NCI-H2029 (cell line): Measurements from ENCODE around the gene CLDND2.

ENCODE experiments used
- DNase-seq: peaks from one replicate; lab custom pipeline; 2025; lab: John Stamatoyannopoulos, UW

Gene CLDND2

GRCh38 chr19:51382004-51382403, 13.2 kb upstream of the CLDND2 start:
- no peak for DNase-seq

DNA sequence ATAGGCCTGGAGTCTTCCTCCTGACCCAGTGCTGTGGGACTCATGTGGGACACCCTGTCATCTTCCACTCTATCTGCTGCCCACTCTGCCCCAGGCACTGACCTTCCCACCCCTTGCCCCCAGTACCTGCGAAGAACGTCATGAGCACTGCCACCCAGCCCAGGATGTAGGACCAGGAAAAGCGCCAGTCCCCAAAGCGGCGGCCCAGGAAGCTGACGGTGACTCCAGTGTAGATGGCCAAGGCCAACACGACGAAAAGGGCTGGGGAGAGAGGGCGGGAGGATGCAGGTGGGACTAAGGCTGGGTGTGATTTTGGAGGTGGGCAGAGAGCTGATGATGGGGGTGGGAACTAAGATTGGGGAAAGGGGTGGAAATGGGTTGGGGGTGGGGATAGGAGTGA, 11.6 kb upstream of the CLDND2 start:
- DNase-seq, result no peak

GRCh38 chr19:51377422-51377821, 8.6 kb upstream of the CLDND2 start:
- no peak for DNase-seq

DNA sequence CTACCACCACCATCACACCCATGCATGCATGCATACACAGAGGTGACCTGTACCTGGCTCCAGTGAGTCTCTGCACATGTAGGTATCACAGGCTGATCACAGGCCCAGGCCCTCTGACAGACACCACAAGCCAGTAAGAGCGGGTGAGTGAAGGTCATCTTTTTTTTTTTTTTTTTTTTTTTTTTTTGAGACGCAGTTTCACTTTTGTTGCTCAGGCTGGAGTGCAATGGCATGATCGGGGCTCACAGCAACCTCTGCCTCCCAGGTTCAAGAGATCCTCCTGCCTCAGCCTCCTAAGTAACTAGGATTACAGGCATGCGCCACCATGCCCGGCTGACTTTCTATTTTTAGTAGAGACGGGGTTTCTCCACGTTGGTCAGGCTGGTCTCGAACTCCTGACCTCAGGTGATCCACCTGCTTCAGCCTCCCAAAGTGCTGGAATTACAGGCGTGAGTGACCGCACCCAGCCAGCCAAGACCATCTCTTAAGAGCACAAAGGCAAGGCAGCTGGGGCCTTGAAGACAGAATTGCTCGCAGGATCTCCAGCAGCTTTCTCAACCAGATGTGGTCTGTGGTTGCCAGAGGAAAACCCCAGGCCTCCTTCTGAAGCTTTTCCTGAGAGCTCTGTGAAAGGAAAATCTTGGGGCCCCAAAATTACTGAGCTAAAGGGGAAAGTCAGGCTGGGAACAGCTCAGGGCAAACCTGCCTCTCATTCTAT, 6.9 kb upstream of the CLDND2 start:
- no peak for DNase-seq

- no peak for DNase-seq
Observed at GRCh38 chr19:51372649-51373504, 4.1 kb upstream of the CLDND2 start, which contains the start of gene NKG7. Gene NKG7, minus strand, starts transcription at chr19:51372654. Its CDS starts 119 bp downstream, at chr19:51372535.

DNA sequence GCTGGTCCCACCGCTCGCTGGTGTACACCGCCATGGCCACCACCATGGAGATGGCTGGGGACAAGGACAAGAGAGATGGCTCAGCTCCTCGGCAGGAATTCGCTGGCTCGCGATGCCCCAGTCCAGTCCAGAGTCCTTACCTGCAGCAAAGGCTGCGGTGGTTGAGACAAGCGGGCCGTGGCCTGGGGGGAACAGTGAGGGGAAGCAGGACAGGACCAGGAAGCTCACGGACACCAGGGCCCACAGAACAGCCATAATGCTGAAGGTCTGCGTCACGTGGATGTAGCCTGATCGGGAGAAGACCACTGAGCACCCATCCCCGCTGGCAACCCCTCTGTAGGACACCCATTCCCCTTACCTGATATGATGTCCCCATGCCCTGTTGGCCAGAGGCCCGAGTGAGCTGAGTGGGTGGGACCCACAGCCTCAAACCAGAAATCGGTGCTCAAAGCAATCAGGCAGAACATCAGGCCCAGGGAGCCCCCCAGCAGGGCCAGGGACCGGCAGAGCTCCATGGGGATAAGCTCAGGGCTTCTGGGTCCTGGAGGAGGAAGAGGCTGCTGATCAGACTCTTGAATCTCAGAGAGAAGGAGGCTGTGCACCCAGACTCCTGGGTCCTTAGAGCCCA, 3.3 kb upstream of the CLDND2 start:
- DNase-seq, result no peak

- DNase-seq, result no peak
Observed at GRCh38 chr19:51371186-51371690, 2.4 kb upstream of the CLDND2 start.

DNA sequence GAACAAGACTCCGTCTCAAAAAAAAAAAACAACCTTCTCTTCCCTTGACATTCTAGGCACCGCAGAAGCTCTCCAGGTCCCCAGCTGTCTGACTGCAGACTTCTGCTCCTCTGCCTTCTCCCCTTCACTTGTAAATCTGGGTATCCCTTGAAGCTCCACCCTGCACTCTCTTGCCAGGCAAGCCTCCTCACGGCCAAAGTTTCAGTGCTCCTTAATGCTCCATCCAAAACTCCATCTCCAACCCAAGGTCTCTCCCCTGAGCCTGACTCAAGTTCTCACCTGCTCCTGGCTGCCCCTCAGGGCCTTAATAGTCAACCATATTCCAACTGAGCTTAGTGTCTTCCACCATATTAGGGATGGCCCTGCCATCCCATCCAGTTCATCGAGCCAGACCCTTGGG, 1.4 kb upstream of the CLDND2 start:
- no peak for DNase-seq

DNA sequence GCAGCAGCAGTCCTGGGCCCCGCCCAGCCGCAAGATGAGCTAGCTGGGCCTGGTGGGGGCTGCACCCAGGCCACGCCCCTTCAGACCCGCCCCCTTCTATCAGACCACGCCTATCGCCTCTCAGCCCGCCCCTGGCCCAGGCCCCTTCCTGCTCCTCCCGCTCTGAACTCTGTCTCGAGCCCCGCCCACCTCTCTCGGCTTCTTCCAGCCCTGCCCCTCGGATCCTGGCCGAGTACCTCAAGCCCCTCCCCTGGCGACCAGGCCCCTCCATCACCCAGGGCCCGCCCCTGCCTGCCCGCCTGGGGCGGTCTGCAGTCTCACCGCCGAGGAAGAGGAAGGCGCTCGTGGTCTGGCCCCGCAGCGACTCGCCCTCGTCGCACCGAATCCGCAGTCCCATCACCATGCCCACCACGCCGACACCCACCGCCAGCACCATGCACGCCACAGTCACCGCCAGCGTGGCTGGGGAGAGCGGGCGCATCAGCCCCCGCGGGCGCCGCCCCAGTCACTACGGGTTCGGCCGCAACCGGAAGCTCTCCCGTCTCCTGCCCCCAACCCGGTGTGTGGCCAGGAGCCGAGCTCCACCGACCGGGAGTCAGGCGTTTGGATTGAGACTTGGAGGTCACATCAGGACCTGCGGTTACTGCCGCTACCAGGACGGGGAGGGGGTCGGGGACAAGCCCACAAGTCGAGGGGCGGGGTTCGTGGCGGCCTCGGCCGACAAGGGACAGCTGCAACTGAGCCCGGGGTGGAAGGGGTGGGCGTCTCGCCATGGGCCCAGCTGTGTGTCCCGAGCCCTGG, 1.0 kb downstream of the CLDND2 start:
- peak; percentile 91 for DNase-seq

DNA sequence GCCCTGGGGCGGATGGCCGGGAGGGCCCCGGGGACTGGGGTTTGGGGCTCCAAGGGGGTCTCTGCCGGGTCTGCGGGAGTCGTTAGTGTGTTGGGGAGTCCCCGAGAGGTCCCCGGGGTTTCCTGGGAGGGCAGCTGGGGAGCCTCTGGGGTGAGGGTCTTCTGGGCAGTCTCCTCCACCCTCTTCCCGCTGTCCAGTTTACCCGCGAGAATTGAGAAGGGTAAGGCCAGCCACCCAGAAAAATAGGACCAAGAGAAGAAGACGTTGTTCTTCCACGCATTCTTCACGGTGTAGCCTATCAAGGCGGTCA, 1.6 kb downstream of the CLDND2 start:
- DNase-seq, result no peak

GRCh38 chr19:51366389-51367254, 2.2 kb downstream of the CLDND2 start:
- peak; percentile 93 for DNase-seq

- no peak for DNase-seq
Observed at GRCh38 chr19:51365965-51366388, 2.8 kb downstream of the CLDND2 start, which contains the start of gene ETFB. Gene ETFB, minus strand, starts transcription at chr19:51366388. Its CDS starts 62 bp downstream, at chr19:51366326.

- DNase-seq, result no peak
Observed at GRCh38 chr19:51365211-51365964, 3.4 kb downstream of the CLDND2 start.

GRCh38 chr19:51364200-51365106, 4.3 kb downstream of the CLDND2 start:
- DNase-seq, result no peak

GRCh38 chr19:51361239-51361638, 7.6 kb downstream of the CLDND2 start:
- DNase-seq, result no peak

- DNase-seq, result no peak
Observed at GRCh38 chr19:51359294-51359693, 9.5 kb downstream of the CLDND2 start.

DNA sequence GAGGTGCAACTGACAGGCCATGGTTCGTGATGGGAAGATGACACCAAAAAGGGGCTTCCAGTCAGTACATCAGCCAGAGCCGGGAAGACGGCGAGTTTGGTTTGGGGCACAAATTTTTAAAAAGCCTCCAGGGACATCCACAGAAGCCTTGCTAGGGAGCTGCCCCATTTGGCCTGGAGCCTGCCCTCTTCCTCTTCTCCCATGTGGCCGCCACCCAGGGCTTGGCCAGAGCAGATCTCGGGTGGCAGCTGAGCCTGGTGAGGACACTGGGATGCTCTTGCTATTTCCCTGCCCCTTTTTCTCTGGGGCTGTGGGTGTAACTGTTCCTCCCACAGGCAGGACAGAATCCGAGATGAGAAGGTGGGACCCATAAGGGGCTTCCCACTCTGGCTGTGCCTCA, 10.9 kb downstream of the CLDND2 start:
- no peak for DNase-seq

DNA sequence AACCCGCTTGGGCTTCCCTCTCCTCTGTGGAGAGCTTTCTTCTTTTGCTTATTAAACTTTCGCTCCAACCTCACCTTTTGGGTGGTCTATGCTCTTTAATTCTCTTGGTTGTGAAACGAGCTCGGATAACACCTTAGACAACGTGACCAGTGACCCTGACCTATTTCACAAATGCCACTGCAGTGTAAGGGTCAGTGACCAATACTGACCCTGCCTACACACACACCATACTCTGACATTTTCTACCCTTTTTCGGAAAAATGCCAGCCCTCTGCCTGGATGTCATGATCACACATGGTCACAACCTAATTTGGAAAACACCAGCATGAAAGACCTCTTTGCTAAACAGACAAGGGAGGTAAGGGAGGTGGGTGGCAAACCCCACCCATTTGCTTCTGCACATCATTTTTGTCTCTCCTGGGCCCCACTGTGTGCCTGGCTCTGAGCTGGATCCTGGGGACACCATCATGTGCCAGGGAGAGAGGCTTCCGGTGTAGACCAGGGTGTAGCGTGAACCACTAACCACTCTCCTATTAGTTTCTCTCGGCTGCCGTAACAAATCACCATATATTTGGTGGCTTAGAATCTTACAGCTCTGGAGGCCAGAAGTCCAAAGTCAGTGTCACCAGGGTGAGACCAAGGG, 12.5 kb downstream of the CLDND2 start:
- DNase-seq, result no peak
